Osteocyte (in vitro differentiated cells): ENCODE results near the gene SS18. TPM values are rescaled to one million over a fixed set of nuclear protein-coding genes. Genes with fewer than 3 reads are reported as not detected.

ENCODE experiments used
- DNase-seq: peaks from one replicate; pipeline ENCODE4 v3.0.0; 2021; ENCODE audit warnings: mixed read lengths; ENCODE audit not compliant: unreplicated experiment; ENCODE audit errors: extremely low spot score
- H3K27ac Mint-ChIP-seq: one replicate; pipeline ENCODE4 v1.8.0; 2021; ENCODE audit warnings: mild to moderate bottlenecking, mixed read lengths; ENCODE audit not compliant: unreplicated experiment
- H3K27me3 Mint-ChIP-seq: one replicate; pipeline ENCODE4 v1.8.0; 2021; ENCODE audit warnings: mixed read lengths; ENCODE audit not compliant: unreplicated experiment
- H3K36me3 Mint-ChIP-seq: one replicate; pipeline ENCODE4 v1.8.0; 2021; ENCODE audit warnings: mixed read lengths; ENCODE audit not compliant: unreplicated experiment
- H3K4me1 Mint-ChIP-seq: one replicate; pipeline ENCODE4 v1.8.0; 2021; ENCODE audit warnings: mixed read lengths; ENCODE audit not compliant: unreplicated experiment
- H3K4me3 Mint-ChIP-seq: one replicate; pipeline ENCODE4 v1.8.0; 2021; ENCODE audit warnings: mild to moderate bottlenecking, moderate library complexity, mixed read lengths; ENCODE audit not compliant: unreplicated experiment
- H3K9me3 Mint-ChIP-seq: one replicate; pipeline ENCODE4 v1.8.0; 2021; ENCODE audit warnings: mixed read lengths; ENCODE audit not compliant: unreplicated experiment
- total RNA-seq: library from RNA; stranded (reverse); gene quantifications from 2 replicates; pipeline ENCODE4 v1.2.1, GENCODE V29; 2021
- TF ChIP-seq, protein P1 (sequence below): fragments of 200-600 bp; sonication (generic); IDR thresholded peaks from 2 replicates; pipeline ENCODE4 v1.5.0; 2021; ENCODE audit warnings: antibody characterized with exemption, mild to moderate bottlenecking, moderate library complexity

SS18 gene
- total RNA-seq, 1 donor from 2014 or later, result 98.7 TPM

DNA sequence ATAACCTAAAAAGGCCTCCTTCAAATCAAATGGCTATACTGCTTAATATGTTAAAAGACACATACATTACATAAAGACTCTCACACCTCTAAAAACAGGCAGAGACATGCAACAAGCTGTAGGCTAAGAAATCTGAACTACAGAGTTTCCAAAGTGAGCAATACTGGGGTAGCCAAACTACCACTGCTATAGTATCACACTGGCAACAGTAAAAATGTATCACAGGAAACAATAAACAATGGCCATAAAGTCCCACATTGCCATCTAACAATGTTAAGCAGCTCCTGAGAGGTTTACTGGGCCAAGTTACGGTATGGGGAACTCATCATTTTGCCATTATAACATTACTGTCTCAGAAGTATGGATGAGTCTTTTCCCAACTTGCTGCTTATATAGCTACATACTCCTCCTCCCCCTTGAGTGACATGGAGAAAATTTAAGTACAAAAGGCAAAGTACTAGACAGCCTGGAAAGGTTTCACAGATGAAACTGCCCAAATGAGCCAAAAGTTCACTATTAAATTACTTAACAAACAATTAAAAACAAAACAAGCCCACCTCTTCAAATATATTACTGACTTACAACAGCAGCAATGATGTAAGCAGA is 50.3 kb downstream of the SS18 start:
- Mint-ChIP-seq H3K4me3 (no peak overlapping the region), H3K9me3 (no peaks in the 10 kb centered on the region), H3K36me3 (peaks cover 35% of the 10 kb centered on the region), H3K27ac (no peak overlapping the region), H3K4me1 (peaks cover 2% of the 10 kb centered on the region), H3K27me3 (no peaks in the 10 kb centered on the region)
- TF ChIP-seq, protein P1, sequence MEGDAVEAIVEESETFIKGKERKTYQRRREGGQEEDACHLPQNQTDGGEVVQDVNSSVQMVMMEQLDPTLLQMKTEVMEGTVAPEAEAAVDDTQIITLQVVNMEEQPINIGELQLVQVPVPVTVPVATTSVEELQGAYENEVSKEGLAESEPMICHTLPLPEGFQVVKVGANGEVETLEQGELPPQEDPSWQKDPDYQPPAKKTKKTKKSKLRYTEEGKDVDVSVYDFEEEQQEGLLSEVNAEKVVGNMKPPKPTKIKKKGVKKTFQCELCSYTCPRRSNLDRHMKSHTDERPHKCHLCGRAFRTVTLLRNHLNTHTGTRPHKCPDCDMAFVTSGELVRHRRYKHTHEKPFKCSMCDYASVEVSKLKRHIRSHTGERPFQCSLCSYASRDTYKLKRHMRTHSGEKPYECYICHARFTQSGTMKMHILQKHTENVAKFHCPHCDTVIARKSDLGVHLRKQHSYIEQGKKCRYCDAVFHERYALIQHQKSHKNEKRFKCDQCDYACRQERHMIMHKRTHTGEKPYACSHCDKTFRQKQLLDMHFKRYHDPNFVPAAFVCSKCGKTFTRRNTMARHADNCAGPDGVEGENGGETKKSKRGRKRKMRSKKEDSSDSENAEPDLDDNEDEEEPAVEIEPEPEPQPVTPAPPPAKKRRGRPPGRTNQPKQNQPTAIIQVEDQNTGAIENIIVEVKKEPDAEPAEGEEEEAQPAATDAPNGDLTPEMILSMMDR, result no peak
- DNase-seq, result no peak

- no peak for DNase-seq
- H3K4me3 Mint-ChIP-seq, result no peak overlapping the region
- peaks cover 2% of the 10 kb centered on the region for H3K4me1 Mint-ChIP-seq
- TF ChIP-seq, protein P1, result no peak
- H3K36me3 Mint-ChIP-seq, result peaks cover 39% of the 10 kb centered on the region
- H3K27ac Mint-ChIP-seq, result no peak overlapping the region
- H3K9me3 Mint-ChIP-seq, result no peaks in the 10 kb centered on the region
- H3K27me3 Mint-ChIP-seq, result no peaks in the 10 kb centered on the region
Measured at GRCh38 chr18:26039203-26039602, 51.2 kb downstream of the SS18 start.

GRCh38 chr18:26036635-26037034 is 53.8 kb downstream of the SS18 start:
- no peaks in the 10 kb centered on the region for H3K4me1 Mint-ChIP-seq
- no peak overlapping the region for H3K4me3 Mint-ChIP-seq
- DNase-seq, result no peak
- no peak overlapping the region for H3K27ac Mint-ChIP-seq
- H3K9me3 Mint-ChIP-seq, result no peaks in the 10 kb centered on the region
- H3K36me3 Mint-ChIP-seq, result peaks cover 60% of the 10 kb centered on the region
- no peaks in the 10 kb centered on the region for H3K27me3 Mint-ChIP-seq
- TF ChIP-seq, protein P1, result no peak

- H3K27me3 Mint-ChIP-seq, result no peaks in the 10 kb centered on the region
- H3K36me3 Mint-ChIP-seq, result peaks cover 74% of the 10 kb centered on the region
- H3K27ac Mint-ChIP-seq, result no peak overlapping the region
- H3K9me3 Mint-ChIP-seq, result no peaks in the 10 kb centered on the region
- no peak overlapping the region for H3K4me3 Mint-ChIP-seq
- TF ChIP-seq, protein P1, result no peak
- DNase-seq, result no peak
- no peaks in the 10 kb centered on the region for H3K4me1 Mint-ChIP-seq
Measured at GRCh38 chr18:26034850-26035497, 55.4 kb downstream of the SS18 start.

DNA sequence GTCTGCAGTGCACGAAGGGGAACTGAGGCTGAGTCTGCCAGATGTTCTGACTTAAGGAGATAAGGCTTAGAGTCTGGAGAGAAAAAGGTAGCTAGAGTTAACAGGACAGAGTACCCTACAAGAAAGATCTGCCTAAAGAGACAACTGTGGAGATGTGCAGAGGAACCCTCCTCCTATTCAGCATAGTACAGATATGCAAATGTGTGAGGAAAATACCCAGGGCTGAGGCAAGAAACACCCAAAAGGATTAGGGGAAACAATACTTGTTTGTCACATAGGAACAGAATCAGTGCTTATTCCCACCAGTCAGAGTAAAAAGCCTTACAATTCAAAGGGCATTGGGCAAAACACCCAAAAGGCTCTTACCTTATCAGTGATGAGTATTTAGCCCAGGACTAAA is 67.8 kb downstream of the SS18 start:
- H3K4me3 Mint-ChIP-seq, result no peak overlapping the region
- no peaks in the 10 kb centered on the region for H3K27me3 Mint-ChIP-seq
- H3K4me1 Mint-ChIP-seq, result peaks cover 5% of the 10 kb centered on the region
- H3K9me3 Mint-ChIP-seq, result peaks cover 8% of the 10 kb centered on the region
- TF ChIP-seq, protein P1, result no peak
- peaks cover 59% of the 10 kb centered on the region for H3K36me3 Mint-ChIP-seq
- DNase-seq, result no peak
- no peak overlapping the region for H3K27ac Mint-ChIP-seq
